Loucy (cell line): Measurements from ENCODE around the gene GNAS-AS1.

Experiments used
- H2AFZ ChIP-seq: fragments of 200-600 bp; sonication (generic); 2 replicates; pipeline ENCODE4 v1.6.0; 2016; ENCODE audit warnings: antibody characterized with exemption, mild to moderate bottlenecking, low read length, moderate library complexity
- H3F3A ChIP-seq: fragments of 200-600 bp; 2 replicates; pipeline ENCODE4 v1.6.0; 2016; ENCODE audit warnings: antibody characterized with exemption, low read depth, mild to moderate bottlenecking
- H3K27me3 ChIP-seq: fragments of 200-600 bp; sonication (generic); 2 replicates; pipeline ENCODE4 v1.6.1; 2014; ENCODE audit warnings: low read length, mild to moderate bottlenecking; ENCODE audit not compliant: insufficient read depth, poor library complexity, severe bottlenecking
- H3K36me3 ChIP-seq: fragments of 200-600 bp; sonication (generic); 2 replicates; pipeline ENCODE4 v1.6.1; 2016; ENCODE audit warnings: low read length; ENCODE audit not compliant: insufficient read depth
- H3K4me1 ChIP-seq: fragments of 200-600 bp; sonication (generic); 2 replicates; pipeline ENCODE4 v1.5.1; 2014; ENCODE audit warnings: low read length, mild to moderate bottlenecking; ENCODE audit not compliant: insufficient read depth, poor library complexity, severe bottlenecking
- H3K4me2 ChIP-seq: fragments of 200-600 bp; sonication (generic); 2 replicates; pipeline ENCODE4 v1.6.0; 2014; ENCODE audit warnings: antibody characterized with exemption, low read length, low read depth, mild to moderate bottlenecking; ENCODE audit not compliant: poor library complexity, severe bottlenecking
- H3K4me3 ChIP-seq: fragments of 200-600 bp; sonication (generic); 2 replicates; pipeline ENCODE4 v1.5.1; 2014; ENCODE audit warnings: low read length, mild to moderate bottlenecking, mixed read lengths; ENCODE audit not compliant: poor library complexity, severe bottlenecking
- H3K79me2 ChIP-seq: fragments of 200-600 bp; sonication (generic); 2 replicates; pipeline ENCODE4 v1.6.1; 2014; ENCODE audit warnings: low read length; ENCODE audit not compliant: insufficient read depth
- H3K9ac ChIP-seq: fragments of 200-600 bp; sonication (generic); 2 replicates; pipeline ENCODE4 v1.6.0; 2014; ENCODE audit warnings: mild to moderate bottlenecking, low read depth, low read length, moderate library complexity; ENCODE audit not compliant: poor library complexity, severe bottlenecking
- H3K9me2 ChIP-seq: fragments of 200-600 bp; sonication (generic); replicated peaks from 2 replicates; pipeline ENCODE4 v1.6.1; 2016; ENCODE audit warnings: low read depth, low read length, mixed read lengths
- H3K9me3 ChIP-seq: fragments of 200-600 bp; sonication (generic); 2 replicates; pipeline ENCODE4 v1.6.1; 2014; ENCODE audit warnings: mild to moderate bottlenecking, antibody characterized with exemption, low read length, low read depth; ENCODE audit not compliant: insufficient read depth
- H4K20me1 ChIP-seq: fragments of 200-600 bp; sonication (generic); 2 replicates; pipeline ENCODE4 v1.6.0; 2014; ENCODE audit warnings: antibody characterized with exemption, low read length, mild to moderate bottlenecking; ENCODE audit not compliant: insufficient read depth, poor library complexity, severe bottlenecking
- CTCF ChIP-seq: fragments of 200-600 bp; sonication (generic); conservative IDR thresholded peaks from 2 replicates; pipeline ENCODE4 v1.5.1; 2014; ENCODE audit warnings: mild to moderate bottlenecking, antibody characterized with exemption, low read length
- EZH2phosphoT487 ChIP-seq: fragments of 200-600 bp; IDR thresholded peaks from 2 replicates; pipeline ENCODE4 v1.6.1; 2018; ENCODE audit warnings: antibody characterized with exemption, mild to moderate bottlenecking, moderate library complexity, borderline replicate concordance

Gene GNAS-AS1

DNA sequence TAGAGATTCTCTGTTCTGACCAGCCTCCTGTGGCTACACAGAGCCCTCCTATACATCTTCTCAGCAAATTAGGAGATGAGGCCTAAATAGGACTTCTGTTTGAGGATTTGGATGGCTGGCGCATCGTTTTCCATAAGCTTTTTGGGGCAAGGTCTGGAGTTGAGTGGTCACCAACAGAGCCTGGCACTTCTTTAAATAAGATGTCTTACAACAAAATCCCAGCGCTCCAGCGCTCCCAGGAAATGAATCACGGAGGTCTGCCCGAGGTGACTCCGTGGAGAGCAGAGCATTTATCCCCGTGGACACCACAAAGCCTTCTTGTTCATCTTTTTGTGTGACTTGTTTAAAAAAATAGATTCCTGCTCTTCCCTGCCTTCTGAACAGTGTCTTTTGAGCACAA, 75.3 kb downstream of the GNAS-AS1 start:
- H3K9me2 ChIP-seq = no peaks in the 10 kb centered on the region
- no peak overlapping the region for H3K9ac ChIP-seq
- no peaks in the 10 kb centered on the region for H3K27me3 ChIP-seq
- H3K4me2 ChIP-seq = no peak overlapping the region
- no peaks in the 10 kb centered on the region for H4K20me1 ChIP-seq
- H3K36me3 ChIP-seq = no peaks in the 10 kb centered on the region
- no peak overlapping the region for H3K4me3 ChIP-seq
- no peak for TF ChIP-seq CTCF
- TF ChIP-seq EZH2phosphoT487 = no peak
- H2AFZ ChIP-seq = no peak overlapping the region
- no peaks in the 10 kb centered on the region for H3F3A ChIP-seq
- no peaks in the 10 kb centered on the region for H3K9me3 ChIP-seq
- H3K4me1 ChIP-seq = no peaks in the 10 kb centered on the region
- H3K79me2 ChIP-seq = no peaks in the 10 kb centered on the region

DNA sequence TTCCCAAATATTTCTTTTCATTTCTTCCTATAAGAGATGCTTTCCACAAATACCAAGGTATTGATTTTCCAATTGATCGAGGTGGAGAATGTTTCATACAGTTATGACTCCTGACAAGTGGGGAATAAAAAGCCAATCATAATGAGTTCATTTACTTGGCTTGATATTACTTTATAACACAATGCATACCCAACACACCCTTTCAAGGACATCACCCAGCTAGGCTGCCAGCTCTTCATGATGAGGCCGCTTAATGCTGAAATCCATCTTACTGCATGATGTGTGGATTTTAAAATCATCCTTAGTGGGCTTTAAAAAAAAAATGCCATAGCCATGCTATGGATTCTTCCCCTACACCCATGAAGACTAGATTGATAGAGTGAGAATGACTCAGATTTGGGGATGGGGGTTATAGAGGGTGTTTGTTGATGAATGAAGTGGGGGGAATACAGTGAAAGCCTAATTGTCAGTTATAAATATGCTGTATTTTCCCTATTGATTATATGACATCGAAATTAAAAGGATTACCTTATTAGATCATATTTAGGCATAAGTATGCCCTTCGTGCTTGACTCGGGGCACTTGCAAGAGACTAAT, 75.9 kb downstream of the GNAS-AS1 start:
- Histone ChIP-seq H3K4me1 (no peaks in the 10 kb centered on the region), H2AFZ (no peak overlapping the region), H3K36me3 (no peaks in the 10 kb centered on the region), H3K27me3 (no peaks in the 10 kb centered on the region), H3K79me2 (no peaks in the 10 kb centered on the region), H3K9me2 (no peaks in the 10 kb centered on the region), H3K9ac (no peak overlapping the region), H4K20me1 (no peaks in the 10 kb centered on the region), H3F3A (no peaks in the 10 kb centered on the region), H3K4me3 (no peak overlapping the region), H3K9me3 (no peaks in the 10 kb centered on the region), H3K4me2 (no peak overlapping the region)
- TF ChIP-seq CTCF (no peak), EZH2phosphoT487 (no peak)

- Histone ChIP-seq H3K27me3 (no peaks in the 10 kb centered on the region), H3K9ac (no peak overlapping the region)
- no peak for TF ChIP-seq EZH2phosphoT487
- no peak for TF ChIP-seq CTCF
Measured at GRCh38 chr20:58774214-58774613, 76.5 kb downstream of the GNAS-AS1 start.

More at GRCh38 chr20:58774214-58774613, 76.5 kb downstream of the GNAS-AS1 start:
- Histone ChIP-seq H3K9me3 (no peaks in the 10 kb centered on the region), H2AFZ (no peak overlapping the region), H3F3A (no peaks in the 10 kb centered on the region), H3K4me1 (no peaks in the 10 kb centered on the region), H3K4me3 (no peak overlapping the region), H3K36me3 (no peaks in the 10 kb centered on the region), H3K4me2 (no peak overlapping the region), H3K79me2 (no peaks in the 10 kb centered on the region), H4K20me1 (no peaks in the 10 kb centered on the region), H3K9me2 (no peaks in the 10 kb centered on the region)
